HEK293 (cell line): ENCODE measurements around the gene SRR.

Experiments
- AEBP2 ChIP-seq: fragments of 450-650 bp; formaldehyde crosslinking; IDR thresholded peaks from 2 replicates; pipeline ENCODE4 v1.5.1; 2016; ENCODE audit warnings: missing biosample characterization, missing genetic modification characterization, borderline replicate concordance
- BCL6B ChIP-seq: fragments of 450-650 bp; formaldehyde crosslinking; IDR thresholded peaks from 2 replicates; pipeline ENCODE4 v1.5.1; 2017; ENCODE audit warnings: missing biosample characterization, missing genetic modification characterization
- ELK4 ChIP-seq: IDR thresholded peaks from 2 replicates; pipeline ENCODE4 v1.6.1; 2011; ENCODE audit warnings: mild to moderate bottlenecking, low read depth, low read length, borderline replicate concordance
- FEZF1 ChIP-seq: fragments of 450-650 bp; formaldehyde crosslinking; IDR thresholded peaks from 2 replicates; pipeline ENCODE4 v1.5.1; 2016; ENCODE audit warnings: missing biosample characterization, missing genetic modification characterization
- GFI1B ChIP-seq: fragments of 450-650 bp; formaldehyde crosslinking; IDR thresholded peaks from 2 replicates; pipeline ENCODE4 v1.5.1; 2016; ENCODE audit warnings: missing biosample characterization, missing genetic modification characterization
- KLF10 ChIP-seq: fragments of 450-650 bp; IDR thresholded peaks from 2 replicates; pipeline ENCODE4 v1.5.1; 2018; ENCODE audit warnings: missing biosample characterization, mild to moderate bottlenecking, missing genetic modification characterization
- KLF16 ChIP-seq: fragments of 450-650 bp; formaldehyde crosslinking; IDR thresholded peaks from 2 replicates; pipeline ENCODE4 v1.5.1; 2017; ENCODE audit warnings: missing biosample characterization, missing genetic modification characterization
- MZF1 ChIP-seq: fragments of 450-650 bp; formaldehyde crosslinking; IDR thresholded peaks from 2 replicates; pipeline ENCODE4 v1.5.1; 2017; ENCODE audit warnings: missing biosample characterization, missing genetic modification characterization, borderline replicate concordance
- SP7 ChIP-seq: fragments of 450-650 bp; formaldehyde crosslinking; IDR thresholded peaks from 2 replicates; pipeline ENCODE4 v1.5.1; 2016; ENCODE audit warnings: missing biosample characterization, missing genetic modification characterization
- TCF7L2 ChIP-seq: IDR thresholded peaks from 2 replicates; pipeline ENCODE4 v1.6.1; 2011; ENCODE audit warnings: low read depth, mild to moderate bottlenecking, inconsistent platforms, low read length, moderate library complexity, borderline replicate concordance
- YY2 ChIP-seq: fragments of 450-650 bp; formaldehyde crosslinking; IDR thresholded peaks from 2 replicates; pipeline ENCODE4 v1.5.1; 2016; ENCODE audit warnings: missing biosample characterization, missing genetic modification characterization
- ZBTB49 ChIP-seq: fragments of 450-650 bp; formaldehyde crosslinking; IDR thresholded peaks from 2 replicates; pipeline ENCODE4 v1.5.1; 2016; ENCODE audit warnings: missing biosample characterization, missing genetic modification characterization, low read depth
- ZBTB7A ChIP-seq: fragments of 450-650 bp; formaldehyde crosslinking; IDR thresholded peaks from 2 replicates; pipeline ENCODE4 v1.5.1; 2016; ENCODE audit warnings: low read depth, missing biosample characterization, missing genetic modification characterization
- ZEB2 ChIP-seq: fragments of 450-650 bp; formaldehyde crosslinking; IDR thresholded peaks from 2 replicates; pipeline ENCODE4 v1.5.1; 2016; ENCODE audit warnings: missing biosample characterization, missing genetic modification characterization
- ZFP41 ChIP-seq: fragments of 450-650 bp; formaldehyde crosslinking; IDR thresholded peaks from 2 replicates; pipeline ENCODE4 v1.5.1; 2016; ENCODE audit warnings: missing biosample characterization, missing genetic modification characterization, borderline replicate concordance
- ZIC2 ChIP-seq: fragments of 450-650 bp; formaldehyde crosslinking; IDR thresholded peaks from 2 replicates; pipeline ENCODE4 v1.5.1; 2016; ENCODE audit warnings: missing biosample characterization, missing genetic modification characterization
- ZNF114 ChIP-seq: fragments of 450-650 bp; formaldehyde crosslinking; IDR thresholded peaks from 2 replicates; pipeline ENCODE4 v1.5.0; 2017; ENCODE audit warnings: missing biosample characterization, missing genetic modification characterization
- ZNF132 ChIP-seq: fragments of 450-650 bp; formaldehyde crosslinking; IDR thresholded peaks from 2 replicates; pipeline ENCODE4 v1.5.1; 2017; ENCODE audit warnings: missing biosample characterization, missing genetic modification characterization, borderline replicate concordance
- ZNF146 ChIP-seq: fragments of 450-650 bp; formaldehyde crosslinking; IDR thresholded peaks from 2 replicates; pipeline ENCODE4 v1.5.1; 2016; ENCODE audit warnings: missing biosample characterization, missing genetic modification characterization
- ZNF174 ChIP-seq: fragments of 450-650 bp; formaldehyde crosslinking; IDR thresholded peaks from 2 replicates; pipeline ENCODE4 v1.5.0; 2017; ENCODE audit warnings: missing biosample characterization, mild to moderate bottlenecking, missing genetic modification characterization
- ZNF184 ChIP-seq: fragments of 450-650 bp; IDR thresholded peaks from 2 replicates; pipeline ENCODE4 v1.5.1; 2018; ENCODE audit warnings: missing biosample characterization, mild to moderate bottlenecking, missing genetic modification characterization
- ZNF2 ChIP-seq: fragments of 450-650 bp; formaldehyde crosslinking; IDR thresholded peaks from 2 replicates; pipeline ENCODE4 v1.5.1; 2016; ENCODE audit warnings: missing biosample characterization, missing genetic modification characterization
- ZNF221 ChIP-seq: fragments of 450-650 bp; formaldehyde crosslinking; IDR thresholded peaks from 2 replicates; pipeline ENCODE4 v1.5.1; 2017; ENCODE audit warnings: missing biosample characterization, missing genetic modification characterization, borderline replicate concordance
- ZNF24 ChIP-seq: fragments of 450-650 bp; formaldehyde crosslinking; IDR thresholded peaks from 2 replicates; pipeline ENCODE4 v1.5.1; 2016; ENCODE audit warnings: missing biosample characterization, missing genetic modification characterization
- ZNF26 ChIP-seq: fragments of 450-650 bp; formaldehyde crosslinking; IDR thresholded peaks from 2 replicates; pipeline ENCODE4 v1.5.1; 2016; ENCODE audit warnings: missing biosample characterization, missing genetic modification characterization
- ZNF302 ChIP-seq: fragments of 450-650 bp; formaldehyde crosslinking; IDR thresholded peaks from 2 replicates; pipeline ENCODE4 v1.5.1; 2016; ENCODE audit warnings: missing biosample characterization, missing genetic modification characterization, low read depth
- ZNF341 ChIP-seq: fragments of 450-650 bp; formaldehyde crosslinking; IDR thresholded peaks from 2 replicates; pipeline ENCODE4; 2016; ENCODE audit warnings: low read depth, missing biosample characterization, missing genetic modification characterization
- ZNF473 ChIP-seq: fragments of 450-650 bp; formaldehyde crosslinking; IDR thresholded peaks from 2 replicates; pipeline ENCODE4 v1.5.1; 2017; ENCODE audit warnings: missing biosample characterization, missing genetic modification characterization
- ZNF529 ChIP-seq: fragments of 450-650 bp; formaldehyde crosslinking; IDR thresholded peaks from 2 replicates; pipeline ENCODE4 v1.5.1; 2017; ENCODE audit warnings: missing genetic modification characterization, missing biosample characterization; ENCODE audit not compliant: insufficient replicate concordance
- ZNF549 ChIP-seq: fragments of 450-650 bp; IDR thresholded peaks from 2 replicates; pipeline ENCODE4 v1.5.1; 2018; ENCODE audit warnings: missing biosample characterization, missing genetic modification characterization, mild to moderate bottlenecking, inconsistent platforms, moderate library complexity
- ZNF571 ChIP-seq: fragments of 450-650 bp; formaldehyde crosslinking; IDR thresholded peaks from 2 replicates; pipeline ENCODE4 v1.5.0; 2017; ENCODE audit warnings: missing biosample characterization, missing genetic modification characterization
- ZNF600 ChIP-seq: fragments of 450-650 bp; formaldehyde crosslinking; IDR thresholded peaks from 2 replicates; pipeline ENCODE4 v1.5.1; 2016; ENCODE audit warnings: missing biosample characterization, missing genetic modification characterization
- ZNF629 ChIP-seq: fragments of 450-650 bp; formaldehyde crosslinking; IDR thresholded peaks from 2 replicates; pipeline ENCODE4 v1.5.1; 2017; ENCODE audit warnings: missing biosample characterization, missing genetic modification characterization
- ZNF660 ChIP-seq: fragments of 450-650 bp; IDR thresholded peaks from 2 replicates; pipeline ENCODE4 v1.5.1; 2018; ENCODE audit warnings: missing biosample characterization, mild to moderate bottlenecking, missing genetic modification characterization

Gene SRR

GRCh38 chr17:2264067-2264860, 39.5 kb upstream of the SRR start (continued):
- TF ChIP-seq TCF7L2 (no peak), ZNF549 (tag by site-specific recombination) (no peak; the same call in 1 of the 2 replicates), ZNF24 (tag by site-specific recombination) (no peak), ZNF660 (tag by site-specific recombination) (peak; percentile 98), ZIC2 (tag by site-specific recombination) (no peak), ZNF26 (no peak), ZNF302 (tag by site-specific recombination) (no peak), ZBTB49 (tag by site-specific recombination) (no peak), ZNF473 (no peak), AEBP2 (tag by site-specific recombination) (no peak), ZNF221 (no peak; the same call in 1 of the 2 replicates), ZNF132 (tag by site-specific recombination) (0 out of 2 replicates have a peak, but pooled peaks have one; percentile 22), ZBTB7A (tag by site-specific recombination) (no peak), ZNF600 (tag by site-specific recombination) (peak; percentile 47; the same call in 1 of the 2 replicates), MZF1 (tag by site-specific recombination) (no peak), ZNF629 (tag by site-specific recombination) (peak; percentile 50; the same call in 1 of the 2 replicates), SP7 (tag by site-specific recombination) (peak; percentile 83), KLF10 (tag by site-specific recombination) (peak; percentile 62), BCL6B (tag by site-specific recombination) (peak; percentile 54), FEZF1 (peak; percentile 84), ZNF341 (no peak), KLF16 (no peak), ZNF2 (tag by site-specific recombination) (peak; percentile 79), ZEB2 (tag by site-specific recombination) (no peak; the same call in 1 of the 2 replicates), ELK4 (no peak), ZNF184 (tag by site-specific recombination) (peak; percentile 90), ZNF146 (tag by site-specific recombination) (no peak), ZNF114 (tag by site-specific recombination) (no peak), ZNF174 (tag by site-specific recombination) (peak; percentile 86; the same call in 1 of the 2 replicates), ZNF529 (tag by site-specific recombination) (no peak), ZNF571 (tag by site-specific recombination) (no peak), ZFP41 (tag by site-specific recombination) (no peak), GFI1B (tag by site-specific recombination) (peak; percentile 68), YY2 (tag by site-specific recombination) (no peak)
